ENCODE results near the gene DUSP1. TPM values are rescaled to one million over a fixed set of nuclear protein-coding genes. Genes with fewer than 3 reads are reported as not detected.

Gene DUSP1
- total RNA-seq, 1 donor from 2014 or later = 40.7 TPM

GRCh38 chr5:172754596-172755356 is 16.2 kb downstream of the DUSP1 start:
- no peaks in the 10 kb centered on the region for H3K36me3 Mint-ChIP-seq (ENCODE audit: insufficient read depth)
- no peak overlapping the region for H3K27ac Mint-ChIP-seq
- no peaks in the 10 kb centered on the region for H3K9me3 Mint-ChIP-seq (ENCODE audit: low read depth)
- no peak overlapping the region for H3K4me3 Mint-ChIP-seq (ENCODE audit: low read depth)
- no peaks in the 10 kb centered on the region for H3K4me1 Mint-ChIP-seq (ENCODE audit: low read depth)
- no peak for TF ChIP-seq CTCF (IDR thresholded peaks at IDR 0.05; ENCODE audit: unreplicated experiment)
- DNase-seq (ENCODE audit: low spot score, unreplicated experiment) = no peak
- peaks cover 20% of the 10 kb centered on the region for H3K27me3 Mint-ChIP-seq

- Mint-ChIP-seq H3K27ac (no peak overlapping the region), H3K4me3 (ENCODE audit: low read depth) (no peak overlapping the region), H3K4me1 (ENCODE audit: low read depth) (no peaks in the 10 kb centered on the region), H3K27me3 (peaks cover 16% of the 10 kb centered on the region), H3K9me3 (ENCODE audit: low read depth) (no peaks in the 10 kb centered on the region), H3K36me3 (ENCODE audit: insufficient read depth) (no peaks in the 10 kb centered on the region)
- DNase-seq (ENCODE audit: low spot score, unreplicated experiment) = no peak
- no peak for TF ChIP-seq CTCF (IDR thresholded peaks at IDR 0.05; ENCODE audit: unreplicated experiment)
These were observed 17.9 kb downstream of the DUSP1 start for GRCh38 chr5:172753101-172753500.

- H3K36me3 Mint-ChIP-seq (ENCODE audit: insufficient read depth) = peaks cover 3% of the 10 kb centered on the region
- H3K27me3 Mint-ChIP-seq = peaks cover 12% of the 10 kb centered on the region
- H3K27ac Mint-ChIP-seq = no peak overlapping the region
These were observed 19.1 kb downstream of the DUSP1 start for GRCh38 chr5:172751761-172752510.

GRCh38 chr5:172749881-172750633 is 20.9 kb downstream of the DUSP1 start:
- Mint-ChIP-seq H3K36me3 (ENCODE audit: insufficient read depth) (peaks cover 3% of the 10 kb centered on the region), H3K27me3 (peaks cover 12% of the 10 kb centered on the region), H3K27ac (no peak overlapping the region), H3K9me3 (ENCODE audit: low read depth) (peaks cover 8% of the 10 kb centered on the region), H3K4me1 (ENCODE audit: low read depth) (peaks cover 1% of the 10 kb centered on the region), H3K4me3 (ENCODE audit: low read depth) (no peak overlapping the region)
- no peak for DNase-seq (ENCODE audit: low spot score, unreplicated experiment)
- no peak for TF ChIP-seq CTCF (IDR thresholded peaks at IDR 0.05; ENCODE audit: unreplicated experiment)

More at GRCh38 chr5:172751761-172752510, 19.1 kb downstream of the DUSP1 start:
- DNase-seq (ENCODE audit: low spot score, unreplicated experiment) = no peak
- no peak for TF ChIP-seq CTCF (IDR thresholded peaks at IDR 0.05; ENCODE audit: unreplicated experiment)
- Mint-ChIP-seq H3K4me3 (ENCODE audit: low read depth) (no peak overlapping the region), H3K9me3 (ENCODE audit: low read depth) (peaks cover 8% of the 10 kb centered on the region), H3K4me1 (ENCODE audit: low read depth) (no peaks in the 10 kb centered on the region)

- DNase-seq (ENCODE audit: low spot score, unreplicated experiment) = no peak
- peaks cover 12% of the 10 kb centered on the region for H3K27me3 Mint-ChIP-seq
- peaks cover 7% of the 10 kb centered on the region for H3K4me1 Mint-ChIP-seq (ENCODE audit: low read depth)
- no peak overlapping the region for H3K4me3 Mint-ChIP-seq (ENCODE audit: low read depth)
- peaks cover 8% of the 10 kb centered on the region for H3K9me3 Mint-ChIP-seq (ENCODE audit: low read depth)
- H3K36me3 Mint-ChIP-seq (ENCODE audit: insufficient read depth) = peaks cover 3% of the 10 kb centered on the region
- H3K27ac Mint-ChIP-seq = no peak overlapping the region
- no peak for TF ChIP-seq CTCF (IDR thresholded peaks at IDR 0.05; ENCODE audit: unreplicated experiment)
These were observed 21.9 kb downstream of the DUSP1 start for GRCh38 chr5:172749076-172749475.
